ENCODE data around the gene STXBP2. TPM values are rescaled to one million over a fixed set of nuclear protein-coding genes. Genes with fewer than 3 reads are reported as not detected.
A peak's percentile ranks its signal among the peaks of the same experiment; 100 is the strongest.

Gene STXBP2
- total and polyA plus RNA-seq, 4 experiments from 2014 or later, result 73.1 to 220 (median 154) TPM

GRCh38 chr19:7657131-7657751 is 20.3 kb downstream of the STXBP2 start:
- intact Hi-C loops (cut with micrococcal nuclease), result no loop called here
- Mint-ChIP-seq H3K36me3 (no peaks in the 10 kb centered on the region), H3K27me3 (no peaks in the 10 kb centered on the region), H3K4me1 (peaks cover 10 to 24% (median 13%) of the 10 kb centered on the region in 4 donors), H3K9me3 (peaks cover 0 to 4% (median 0%) of the 10 kb centered on the region in 8 donors), H3K4me3 (no peak overlapping the region), H3K27ac (peak overlapping the region in 2 of 7 donors; percentile 30 to 75)
- no peak overlapping the region for H3K4me3 ChIP-seq (ENCODE audit: low read length in 2 of 2)
- peak in 1 of 5 donors; percentile 37 for DNase-seq
- H3K27ac ChIP-seq (ENCODE audit: low read depth, low read length), result no peak overlapping the region
- H3K4me1 ChIP-seq (ENCODE audit: insufficient read depth, low read length), result peaks cover 20% of the 10 kb centered on the region
- ChIA-PET CTCF (ENCODE audit: partially characterized antibody) (interaction anchor here (0.7 to 5.6 kb wide), 6 partner anchors 12 to 582 kb away, joined by 3 to 22 read pairs (median 3); partner anchors contain the start of genes PET100, RETN, TRAPPC5 and XAB2), POLR2A (ENCODE audit: partially characterized antibody) (interaction anchor here (0.6 to 1.1 kb wide), 2 partner anchors 28 to 174 kb away, joined by 3 to 4 read pairs; partner anchors contain the start of genes PET100 and XAB2)
- no peaks in the 10 kb centered on the region for H3K9me3 ChIP-seq (ENCODE audit: control insufficient read depth in 1 of 2, low read length in 2 of 2)
- H3K27me3 ChIP-seq (ENCODE audit: insufficient read depth, low read length), result no peaks in the 10 kb centered on the region
- no peaks in the 10 kb centered on the region for H3K36me3 ChIP-seq (ENCODE audit: insufficient read depth, low read length)

- H3K9me3 ChIP-seq (ENCODE audit: control insufficient read depth in 1 of 2, low read length in 2 of 2), result no peaks in the 10 kb centered on the region
- Mint-ChIP-seq H3K4me1 (peaks cover 5 to 16% (median 7%) of the 10 kb centered on the region in 4 donors), H3K4me3 (peak overlapping the region; percentile 57 to 79 (median 72)), H3K36me3 (no peaks in the 10 kb centered on the region), H3K27ac (peak overlapping the region; percentile 24 to 92 (median 75)), H3K9me3 (no peaks in the 10 kb centered on the region), H3K27me3 (no peaks in the 10 kb centered on the region)
- intact Hi-C loops (cut with micrococcal nuclease), result no loop called here
- H3K27me3 ChIP-seq (ENCODE audit: insufficient read depth, low read length), result no peaks in the 10 kb centered on the region
- DNase-seq, result peak; percentile 45 to 70 (median 56)
- H3K36me3 ChIP-seq (ENCODE audit: insufficient read depth, low read length), result no peaks in the 10 kb centered on the region
- H3K27ac ChIP-seq (ENCODE audit: low read depth, low read length), result peak overlapping the region; percentile 36
- H3K4me3 ChIP-seq (ENCODE audit: low read length in 2 of 2), result peak overlapping the region; percentile 29 to 38
- peaks cover 17% of the 10 kb centered on the region for H3K4me1 ChIP-seq (ENCODE audit: insufficient read depth, low read length)
- ChIA-PET CTCF (ENCODE audit: partially characterized antibody) (interaction anchor here (1.1 to 5.6 kb wide), 3 partner anchors 22 to 142 kb away, joined by 4 to 22 read pairs (median 5); partner anchors contain the start of gene TRAPPC5), POLR2A (ENCODE audit: partially characterized antibody) (interaction anchor here (0.6 to 1.4 kb wide), 3 partner anchors 13 to 173 kb away, joined by 3 to 4 read pairs (median 3); no protein-coding TSS in a partner anchor)
Measured at GRCh38 chr19:7658219-7658686, 21.3 kb downstream of the STXBP2 start.

- Histone ChIP-seq H3K4me1 (ENCODE audit: insufficient read depth, low read length) (peaks cover 17% of the 10 kb centered on the region), H3K27me3 (ENCODE audit: insufficient read depth, low read length) (no peaks in the 10 kb centered on the region), H3K4me3 (ENCODE audit: low read length in 2 of 2) (no peak overlapping the region), H3K27ac (ENCODE audit: low read depth, low read length) (no peak overlapping the region), H3K36me3 (ENCODE audit: insufficient read depth, low read length) (no peaks in the 10 kb centered on the region), H3K9me3 (ENCODE audit: control insufficient read depth in 1 of 2, low read length in 2 of 2) (no peaks in the 10 kb centered on the region)
- no peaks in the 10 kb centered on the region for H3K9me3 Mint-ChIP-seq
- H3K4me3 Mint-ChIP-seq, result no peak overlapping the region
- ChIA-PET CTCF (ENCODE audit: partially characterized antibody) (interaction anchor here (1.4 to 2.7 kb wide), 2 partner anchors 10 to 19 kb away, joined by 10 to 12 read pairs; partner anchors contain the start of gene TRAPPC5), POLR2A (ENCODE audit: partially characterized antibody) (no interaction called here)
- H3K27me3 Mint-ChIP-seq, result peaks cover 1 to 2% of the 10 kb centered on the region in 2 donors
- DNase-seq, result no peak
- no peaks in the 10 kb centered on the region for H3K36me3 Mint-ChIP-seq
- peaks cover 5 to 16% (median 6%) of the 10 kb centered on the region in 4 donors for H3K4me1 Mint-ChIP-seq
- intact Hi-C loops (cut with micrococcal nuclease), result no loop called here
- peak overlapping the region in 1 of 7 donors; percentile 60 for H3K27ac Mint-ChIP-seq
Measured at GRCh38 chr19:7661744-7662538, 25.0 kb downstream of the STXBP2 start.

GRCh38 chr19:7662657-7663056 is 25.7 kb downstream of the STXBP2 start:
- H3K36me3 Mint-ChIP-seq, result no peaks in the 10 kb centered on the region
- peaks cover 2% of the 10 kb centered on the region in 2 donors for H3K27me3 Mint-ChIP-seq
- Histone ChIP-seq H3K27me3 (ENCODE audit: insufficient read depth, low read length) (no peaks in the 10 kb centered on the region), H3K9me3 (ENCODE audit: control insufficient read depth in 1 of 2, low read length in 2 of 2) (no peaks in the 10 kb centered on the region), H3K4me1 (ENCODE audit: insufficient read depth, low read length) (peaks cover 10% of the 10 kb centered on the region), H3K4me3 (ENCODE audit: low read length in 2 of 2) (no peak overlapping the region), H3K27ac (ENCODE audit: low read depth, low read length) (no peak overlapping the region), H3K36me3 (ENCODE audit: insufficient read depth, low read length) (no peaks in the 10 kb centered on the region)
- no peak for DNase-seq
- intact Hi-C loops (cut with micrococcal nuclease), result no loop called here
- H3K27ac Mint-ChIP-seq, result no peak overlapping the region
- peaks cover 5 to 10% (median 6%) of the 10 kb centered on the region in 4 donors for H3K4me1 Mint-ChIP-seq
- POLR2A ChIA-PET (ENCODE audit: partially characterized antibody), result no interaction called here
- no peaks in the 10 kb centered on the region for H3K9me3 Mint-ChIP-seq
- no peak overlapping the region for H3K4me3 Mint-ChIP-seq
- CTCF ChIA-PET (ENCODE audit: partially characterized antibody), result interaction anchor here (2.7 kb wide), 1 partner anchor 18 kb away, joined by 10 read pairs; the partner anchor contains the start of gene TRAPPC5

GRCh38 chr19:7663706-7664105 is 26.8 kb downstream of the STXBP2 start:
- Histone ChIP-seq H3K27ac (ENCODE audit: low read depth, low read length) (no peak overlapping the region), H3K27me3 (ENCODE audit: insufficient read depth, low read length) (no peaks in the 10 kb centered on the region)
- H3K27ac Mint-ChIP-seq, result peak overlapping the region in 1 of 7 donors; percentile 31

GRCh38 chr19:7665076-7665475 is 28.2 kb downstream of the STXBP2 start:
- Histone ChIP-seq H3K36me3 (ENCODE audit: insufficient read depth, low read length) (no peaks in the 10 kb centered on the region), H3K27me3 (ENCODE audit: insufficient read depth, low read length) (no peaks in the 10 kb centered on the region), H3K4me3 (ENCODE audit: low read length in 2 of 2) (no peak overlapping the region), H3K27ac (ENCODE audit: low read depth, low read length) (no peak overlapping the region), H3K9me3 (ENCODE audit: control insufficient read depth in 1 of 2, low read length in 2 of 2) (no peaks in the 10 kb centered on the region), H3K4me1 (ENCODE audit: insufficient read depth, low read length) (peaks cover under 1% of the 10 kb centered on the region)
- Mint-ChIP-seq H3K4me3 (no peak overlapping the region), H3K4me1 (peaks cover 0 to 6% (median under 1%) of the 10 kb centered on the region in 4 donors), H3K9me3 (no peaks in the 10 kb centered on the region), H3K27me3 (peaks cover 6 to 7% of the 10 kb centered on the region in 2 donors), H3K27ac (no peak overlapping the region), H3K36me3 (no peaks in the 10 kb centered on the region)
- ChIA-PET CTCF (ENCODE audit: partially characterized antibody) (interaction anchor here (1.2 kb wide), 1 partner anchor 97 kb away, joined by 3 read pairs; no protein-coding TSS in a partner anchor), POLR2A (ENCODE audit: partially characterized antibody) (no interaction called here)
- no peak for DNase-seq
- intact Hi-C loops (cut with micrococcal nuclease), result no loop called here

More at GRCh38 chr19:7663706-7664105, 26.8 kb downstream of the STXBP2 start:
- peaks cover 2% of the 10 kb centered on the region in 2 donors for H3K27me3 Mint-ChIP-seq
- intact Hi-C loops (cut with micrococcal nuclease), result no loop called here
- Histone ChIP-seq H3K4me3 (ENCODE audit: low read length in 2 of 2) (no peak overlapping the region), H3K4me1 (ENCODE audit: insufficient read depth, low read length) (no peaks in the 10 kb centered on the region), H3K9me3 (ENCODE audit: control insufficient read depth in 1 of 2, low read length in 2 of 2) (no peaks in the 10 kb centered on the region), H3K36me3 (ENCODE audit: insufficient read depth, low read length) (no peaks in the 10 kb centered on the region)
- no peaks in the 10 kb centered on the region for H3K36me3 Mint-ChIP-seq
- no peaks in the 10 kb centered on the region for H3K9me3 Mint-ChIP-seq
- DNase-seq, result no peak
- no peak overlapping the region for H3K4me3 Mint-ChIP-seq
- ChIA-PET POLR2A (ENCODE audit: partially characterized antibody) (no interaction called here), CTCF (ENCODE audit: partially characterized antibody) (interaction anchor here (0.8 to 1.3 kb wide), 4 partner anchors 13 to 138 kb away, joined by 3 to 5 read pairs (median 4); partner anchors contain the start of gene TRAPPC5)
- H3K4me1 Mint-ChIP-seq, result no peaks in the 10 kb centered on the region

Measured in CD4-positive, alpha-beta memory T cell (primary cell).